K562 (cell line): ENCODE results near the gene SMCP. TPM values are rescaled to one million over a fixed set of nuclear protein-coding genes. Genes with fewer than 3 reads are reported as not detected.

Source experiments
- BCOR ChIP-seq: fragments of 450-650 bp; IDR thresholded peaks from 2 replicates; pipeline ENCODE4 v1.6.1; 2016
- CTCF ChIP-seq, 3 experiments: IDR thresholded peaks in 2 of 3; conservative IDR thresholded peaks in 1 of 3; 2 replicates each; pipeline ENCODE4 v1.5.1; 2011 to 2012; ENCODE audit warnings: low read length in 3 of 3, mild to moderate bottlenecking in 3 of 3, control low read depth in 2 of 3, improper control_type of control experiment in 1 of 3, inconsistent platforms in 1 of 3, low read depth in 1 of 3, mixed read lengths in 1 of 3, moderate library complexity in 1 of 3; ENCODE audit not compliant: insufficient read depth in 2 of 3
- DDX20 ChIP-seq: fragments of 450-650 bp; IDR thresholded peaks from 2 replicates; pipeline ENCODE4 v1.6.1; 2016; ENCODE audit warnings: missing genetic modification characterization, low read depth, mild to moderate bottlenecking, missing compliant biosample characterization, moderate library complexity
- MITF ChIP-seq: IDR thresholded peaks from 2 replicates; pipeline ENCODE4 v1.6.1; 2014; ENCODE audit warnings: antibody characterized with exemption
- MYC ChIP-seq, 2 experiments: fragments of 250-450 bp in 1 of 2; sonication (Bioruptor Pico) in 1 of 2; IDR thresholded peaks; 2 replicates each; pipeline versions ENCODE4 v1.5.1 to v1.6.1; 2012 to 2021; ENCODE audit warnings: low read depth in 2 of 2, borderline replicate concordance in 1 of 2, improper control_type of control experiment in 1 of 2, low read length in 1 of 2, mild to moderate bottlenecking in 1 of 2, moderate library complexity in 1 of 2
- RBM17 ChIP-seq: fragments of 200-400 bp; formaldehyde crosslinking; IDR thresholded peaks from 2 replicates; pipeline ENCODE4 v1.6.1; 2017; ENCODE audit warnings: low read depth, mild to moderate bottlenecking, low read length, borderline replicate concordance
- ZNF444 ChIP-seq: fragments of 250-450 bp; sonication (Bioruptor Pico); IDR thresholded peaks from 2 replicates; pipeline ENCODE4 v1.4.0; 2020; ENCODE audit warnings: mild to moderate bottlenecking, moderate library complexity
- ZNF512 ChIP-seq: IDR thresholded peaks from 2 replicates; pipeline ENCODE4 v1.6.1; 2016; ENCODE audit warnings: missing genetic modification characterization, missing compliant biosample characterization
- ZNF592 ChIP-seq: fragments of 450-650 bp; IDR thresholded peaks from 2 replicates; pipeline ENCODE4 v1.6.1; 2017; ENCODE audit warnings: antibody characterized with exemption, mild to moderate bottlenecking
- ZNF740 ChIP-seq, 3 experiments: fragments of 200-800 bp in 1 of 3; sonication (Bioruptor generic) in 1 of 3; sonication (generic) in 1 of 3; formaldehyde crosslinking in 1 of 3; IDR thresholded peaks; 2 replicates each; pipeline versions ENCODE4 v1.6.1 to v1.8.0; 2016 to 2022; ENCODE audit warnings: mild to moderate bottlenecking in 2 of 3, missing compliant biosample characterization in 2 of 3, missing genetic modification characterization in 2 of 3, missing genetic modification reagents in 1 of 3
- polyA plus RNA-seq, 8 experiments: library from polyadenylated mRNA; depleted of rRNA in 4 of 8; stranded (reverse) in 5 of 8; unstranded in 3 of 8; fragments of >200 nt; fragmentation: Nextera tagmentation in 2 of 8; fragmentation: Illumina TruSeq in 1 of 8; extraction: Ambion mirVana in 2 of 8; extraction: Trizol in 1 of 8; gene quantifications; 2 replicates each; pipeline versions ENCODE4 v1.2.1 to v1.2.3, GENCODE V29; 2011 to 2014; ENCODE audit warnings: inconsistent platforms in 1 of 8, missing spikeins in 1 of 8
- total RNA-seq, 7 experiments: library from RNA; depleted of rRNA in 6 of 7; stranded (reverse); fragments of >200 nt in 6 of 7; fragmentation: Illumina TruSeq in 2 of 7; extraction: Trizol in 2 of 7; gene quantifications; 2 replicates each; pipeline versions ENCODE4 v1.2.1 to v1.2.3, GENCODE V29; 2011 to 2021; ENCODE audit warnings: low replicate concordance in 1 of 7
- TF ChIP-seq, protein P1 (sequence below): fragments of 250-450 bp; sonication (Bioruptor Pico); IDR thresholded peaks from 2 replicates; pipeline ENCODE4 v1.4.0; 2020; ENCODE audit warnings: borderline replicate concordance

SMCP gene
- total and polyA plus RNA-seq, 9 of the 15 experiments (the other 6 are each of a cell fraction or from before 2014, with no cell fraction given), result not detected

DNA sequence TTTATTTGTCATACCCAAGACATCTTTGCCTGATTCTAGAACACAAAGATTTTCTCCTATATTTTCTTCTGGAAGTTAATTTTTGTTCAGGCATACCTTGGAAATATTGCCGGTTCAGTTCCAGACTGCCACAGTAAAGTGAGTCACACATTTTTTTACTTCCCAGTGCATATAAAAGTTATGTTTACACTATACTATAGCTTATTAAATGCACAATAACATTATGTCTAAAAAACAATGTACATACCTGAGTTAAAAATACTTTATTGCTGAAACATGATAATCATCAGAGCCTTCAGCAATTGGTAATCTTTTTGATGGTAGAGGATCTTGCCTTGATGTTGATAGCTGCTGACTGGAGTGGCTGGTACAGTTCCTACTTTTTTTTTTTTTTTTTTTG lies 10.0 kb downstream of the SMCP start (continued):
- TF ChIP-seq ZNF512 (tag) (no peak), ZNF592 (no peak), RBM17 (no peak), BCOR (no peak), MYC (IDR thresholded peaks at IDR 0.05; ENCODE audit: low read depth, low read length) (no peak), MYC (CRISPR knock-in tag; IDR thresholded peaks at IDR 0.05; ENCODE audit: borderline replicate concordance, low read depth) (no peak), ZNF444 (no peak), ZNF740 (CRISPR knock-in tag; IDR thresholded peaks at IDR 0.05) (no peak), ZNF740 (tag; IDR thresholded peaks at IDR 0.05) (no peak), DDX20 (tag) (no peak), CTCF (IDR thresholded peaks at IDR 0.05 in 2 of 3, conservative IDR thresholded peaks at IDR 0.05 in 1 of 3; ENCODE audit: insufficient read depth in 2 of 3, low read depth in 1 of 3, low read length in 3 of 3) (no peak), MITF (no peak)
- TF ChIP-seq, protein P1, sequence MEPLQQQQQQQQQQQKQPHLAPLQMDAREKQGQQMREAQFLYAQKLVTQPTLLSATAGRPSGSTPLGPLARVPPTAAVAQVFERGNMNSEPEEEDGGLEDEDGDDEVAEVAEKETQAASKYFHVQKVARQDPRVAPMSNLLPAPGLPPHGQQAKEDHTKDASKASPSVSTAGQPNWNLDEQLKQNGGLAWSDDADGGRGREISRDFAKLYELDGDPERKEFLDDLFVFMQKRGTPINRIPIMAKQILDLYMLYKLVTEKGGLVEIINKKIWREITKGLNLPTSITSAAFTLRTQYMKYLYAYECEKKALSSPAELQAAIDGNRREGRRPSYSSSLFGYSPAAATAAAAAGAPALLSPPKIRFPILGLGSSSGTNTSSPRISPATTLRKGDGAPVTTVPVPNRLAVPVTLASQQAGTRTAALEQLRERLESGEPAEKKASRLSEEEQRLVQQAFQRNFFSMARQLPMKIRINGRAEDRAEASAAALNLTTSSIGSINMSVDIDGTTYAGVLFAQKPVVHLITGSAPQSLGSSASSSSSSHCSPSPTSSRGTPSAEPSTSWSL (CRISPR knock-in tag), result no peak
